HG03025 (cell line): ENCODE measurements around the gene ISLR2.

Experiments
- ATAC-seq: cut with Tn5 transposase; IDR thresholded peaks from one replicate; pipeline ENCODE4 v1.9.1; 2021; ENCODE audit warnings: mild to moderate bottlenecking, moderate library complexity; ENCODE audit not compliant: unreplicated experiment, low FRiP score

The ISLR2 gene

DNA sequence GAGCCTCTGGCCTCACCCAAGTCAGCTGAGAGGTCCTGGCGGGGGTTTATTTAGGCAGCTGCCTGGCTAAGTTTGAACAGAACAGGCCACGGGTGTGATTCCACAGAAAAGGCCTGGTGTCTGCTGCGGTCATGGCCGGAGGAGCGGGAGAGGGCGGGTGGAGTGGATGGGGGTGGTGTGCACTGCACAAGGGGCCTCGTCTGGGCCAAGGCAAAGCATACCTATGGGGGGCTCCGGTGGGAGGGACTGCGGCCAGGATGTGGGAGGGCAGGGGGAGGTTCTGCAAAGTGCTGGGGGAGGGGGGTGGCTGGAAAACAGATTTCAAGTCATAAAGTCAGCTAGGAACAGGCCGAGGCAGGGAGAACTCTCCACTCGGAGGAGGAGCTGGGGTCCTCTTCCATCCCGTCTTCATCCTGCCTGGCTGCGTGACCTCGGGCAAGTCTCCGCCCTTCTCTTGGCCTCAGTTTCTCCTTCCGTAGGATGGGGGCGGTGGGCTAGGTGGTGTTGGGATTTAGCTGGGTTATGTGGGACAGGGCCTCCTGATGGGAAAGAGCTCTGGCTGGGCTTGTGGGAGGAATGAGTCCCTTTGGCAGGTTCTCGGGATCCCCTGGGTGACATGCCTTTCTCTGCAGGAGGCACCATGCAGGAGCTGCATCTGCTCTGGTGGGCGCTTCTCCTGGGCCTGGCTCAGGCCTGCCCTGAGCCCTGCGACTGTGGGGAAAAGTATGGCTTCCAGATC lies 44.0 kb downstream of the ISLR2 start:
- ATAC-seq, result no peak

DNA sequence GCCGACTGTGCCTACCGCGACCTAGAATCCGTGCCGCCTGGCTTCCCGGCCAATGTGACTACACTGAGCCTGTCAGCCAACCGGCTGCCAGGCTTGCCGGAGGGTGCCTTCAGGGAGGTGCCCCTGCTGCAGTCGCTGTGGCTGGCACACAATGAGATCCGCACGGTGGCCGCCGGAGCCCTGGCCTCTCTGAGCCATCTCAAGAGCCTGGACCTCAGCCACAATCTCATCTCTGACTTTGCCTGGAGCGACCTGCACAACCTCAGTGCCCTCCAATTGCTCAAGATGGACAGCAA lies 44.5 kb downstream of the ISLR2 start:
- no peak for ATAC-seq

DNA sequence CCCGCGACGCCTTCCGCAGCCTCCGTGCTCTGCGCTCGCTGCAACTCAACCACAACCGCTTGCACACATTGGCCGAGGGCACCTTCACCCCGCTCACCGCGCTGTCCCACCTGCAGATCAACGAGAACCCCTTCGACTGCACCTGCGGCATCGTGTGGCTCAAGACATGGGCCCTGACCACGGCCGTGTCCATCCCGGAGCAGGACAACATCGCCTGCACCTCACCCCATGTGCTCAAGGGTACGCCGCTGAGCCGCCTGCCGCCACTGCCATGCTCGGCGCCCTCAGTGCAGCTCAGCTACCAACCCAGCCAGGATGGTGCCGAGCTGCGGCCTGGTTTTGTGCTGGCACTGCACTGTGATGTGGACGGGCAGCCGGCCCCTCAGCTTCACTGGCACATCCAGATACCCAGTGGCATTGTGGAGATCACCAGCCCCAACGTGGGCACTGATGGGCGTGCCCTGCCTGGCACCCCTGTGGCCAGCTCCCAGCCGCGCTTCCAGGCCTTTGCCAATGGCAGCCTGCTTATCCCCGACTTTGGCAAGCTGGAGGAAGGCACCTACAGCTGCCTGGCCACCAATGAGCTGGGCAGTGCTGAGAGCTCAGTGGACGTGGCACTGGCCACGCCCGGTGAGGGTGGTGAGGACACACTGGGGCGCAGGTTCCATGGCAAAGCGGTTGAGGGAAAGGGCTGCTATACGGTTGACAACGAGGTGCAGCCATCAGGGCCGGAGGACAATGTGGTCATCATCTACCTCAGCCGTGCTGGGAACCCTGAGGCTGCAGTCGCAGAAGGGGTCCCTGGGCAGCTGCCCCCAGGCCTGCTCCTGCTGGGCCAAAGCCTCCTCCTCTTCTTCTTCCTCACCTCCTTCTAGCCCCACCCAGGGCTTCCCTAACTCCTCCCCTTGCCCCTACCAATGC lies 45.1 kb downstream of the ISLR2 start:
- ATAC-seq, result no peak

- ATAC-seq, result no peak
These were observed 46.2 kb downstream of the ISLR2 start for GRCh38 chr15:74176262-74177214.

DNA sequence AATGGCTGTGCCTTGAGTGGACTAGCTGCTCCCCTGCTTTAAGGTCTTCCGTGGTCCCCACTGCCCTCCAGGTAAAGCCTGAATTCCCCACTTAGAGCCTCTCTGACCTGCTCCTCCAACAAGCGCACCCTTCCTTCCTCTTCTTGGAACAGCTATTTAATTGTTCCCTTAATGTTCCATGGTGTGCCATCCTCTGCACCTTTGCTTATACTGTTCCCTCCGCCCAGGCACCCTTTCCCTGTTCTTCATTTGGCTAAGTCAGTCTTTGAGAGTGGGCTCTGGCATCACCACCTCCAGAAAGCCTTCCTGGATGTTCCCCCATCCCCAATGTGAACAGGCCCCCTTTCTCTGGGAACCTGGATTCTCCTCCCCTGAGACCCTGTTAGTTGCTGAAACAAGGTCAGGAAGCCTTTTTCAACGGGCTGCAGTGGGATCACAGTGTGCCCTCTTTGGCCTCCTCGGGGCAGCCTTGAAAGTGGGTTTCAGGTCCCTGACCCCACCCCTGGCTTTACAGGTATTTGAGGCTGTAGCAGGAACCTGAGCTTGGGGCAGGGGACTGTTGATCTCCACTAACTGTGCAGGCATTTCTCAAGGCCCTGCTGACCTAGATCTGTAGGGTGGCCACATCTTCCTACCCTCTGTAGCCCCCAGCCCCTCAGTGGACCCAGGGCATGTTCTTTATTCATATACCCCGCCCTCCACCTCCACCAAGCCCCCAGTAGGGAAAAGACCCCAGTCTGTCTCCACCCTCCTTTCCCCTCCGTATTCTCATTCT lies 48.1 kb downstream of the ISLR2 start:
- no peak for ATAC-seq

GRCh38 chr15:74179101-74179841 lies 48.9 kb downstream of the ISLR2 start:
- ATAC-seq, result no peak

DNA sequence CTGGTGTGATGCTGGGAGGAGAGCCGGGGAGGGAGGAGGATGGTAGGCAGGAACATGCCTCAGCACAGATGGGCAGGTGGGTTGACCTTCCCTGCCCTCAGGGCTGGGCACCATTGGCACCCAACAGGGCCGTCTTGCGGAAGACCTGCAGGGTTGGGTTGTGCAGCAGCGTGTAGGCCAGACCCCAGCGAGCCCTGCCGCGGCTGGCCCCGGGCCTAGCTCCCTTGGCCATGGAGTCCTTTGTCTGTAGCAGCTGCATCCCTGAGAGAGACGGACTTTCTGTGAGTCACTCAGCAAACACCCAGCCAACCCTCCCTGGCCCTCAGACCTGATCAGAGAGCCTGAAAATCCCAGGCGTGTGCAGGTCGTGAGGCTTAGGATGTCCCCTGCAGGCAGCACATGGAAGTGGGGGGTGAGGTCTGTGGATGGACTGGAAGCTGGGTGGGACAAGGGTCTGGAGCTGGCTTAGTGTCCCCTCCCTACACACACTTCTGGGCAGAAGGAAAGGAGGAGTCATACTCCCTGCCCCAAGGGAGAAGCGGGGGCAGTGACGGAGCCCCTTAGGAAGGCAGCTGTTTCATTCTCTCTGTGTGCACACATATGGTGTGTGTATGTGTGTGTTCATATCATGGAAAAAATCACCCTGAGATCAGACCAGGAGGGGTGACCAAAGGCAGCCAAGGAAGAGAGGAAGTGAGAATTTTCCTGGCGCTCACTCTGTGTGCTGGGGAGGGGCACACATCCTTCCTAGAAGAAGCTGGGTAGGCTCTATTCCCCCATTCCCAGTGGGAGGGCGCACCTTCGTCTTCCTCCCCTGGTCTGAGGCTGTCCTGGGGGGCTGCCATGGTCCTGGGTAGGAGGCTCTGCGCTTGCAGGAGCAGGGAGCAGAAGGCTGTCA lies 49.8 kb downstream of the ISLR2 start:
- no peak for ATAC-seq

DNA sequence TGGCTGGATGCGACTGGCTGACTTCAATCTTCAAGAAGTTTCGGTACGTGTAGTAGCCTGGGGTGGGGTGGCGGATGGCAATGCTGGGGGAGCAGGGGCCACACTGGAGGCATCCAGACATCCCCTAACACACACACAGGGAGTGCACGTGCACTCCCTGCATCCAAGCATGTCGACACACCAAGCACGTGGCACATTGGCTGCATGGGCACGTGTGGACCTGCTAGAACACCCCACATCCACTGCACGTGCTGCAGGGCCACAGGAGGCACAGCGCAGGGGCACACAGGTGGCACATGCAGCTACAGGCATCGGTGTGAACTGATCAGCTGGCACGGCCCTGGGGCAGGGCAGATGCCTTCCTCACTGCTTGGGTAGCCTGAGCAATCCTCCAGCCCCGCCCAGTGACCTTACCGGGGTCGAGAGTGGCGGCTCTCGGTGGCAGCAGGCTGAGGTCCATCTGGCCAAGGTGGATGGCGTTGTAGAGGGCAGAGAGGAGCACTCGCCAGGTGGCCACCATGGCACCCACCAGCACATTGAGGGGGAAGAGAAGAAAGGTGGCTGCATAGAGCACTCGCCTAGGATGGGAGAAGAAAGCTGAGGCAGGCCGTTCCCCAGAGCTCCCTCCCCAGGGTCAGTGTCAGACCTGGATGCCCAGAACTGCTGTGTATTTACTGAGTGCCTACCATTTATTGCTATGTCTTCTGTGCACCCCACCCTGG lies 50.7 kb downstream of the ISLR2 start:
- ATAC-seq, result no peak

DNA sequence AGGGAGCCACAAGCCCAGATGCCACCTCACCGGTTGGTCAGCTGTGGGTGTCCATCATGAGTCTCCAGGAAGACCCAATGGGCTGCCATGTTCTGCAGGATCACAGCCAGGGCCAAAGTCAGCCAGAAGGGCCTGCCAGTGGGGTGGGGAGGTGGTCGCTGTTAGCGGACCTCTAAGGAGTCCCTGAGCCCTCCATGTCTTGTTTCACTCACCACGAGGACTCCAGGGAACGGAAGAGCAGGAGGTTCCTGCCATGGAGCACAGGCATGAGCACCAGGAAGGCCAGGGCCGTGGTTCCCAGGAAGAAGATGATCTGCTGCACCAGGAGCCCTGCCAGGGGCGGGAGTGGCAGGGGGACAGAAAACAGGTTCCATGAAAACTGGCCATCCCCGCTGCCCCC lies 51.7 kb downstream of the ISLR2 start:
- no peak for ATAC-seq

- ATAC-seq, result no peak
These were observed 54.3 kb downstream of the ISLR2 start for GRCh38 chr15:74184582-74185091.

DNA sequence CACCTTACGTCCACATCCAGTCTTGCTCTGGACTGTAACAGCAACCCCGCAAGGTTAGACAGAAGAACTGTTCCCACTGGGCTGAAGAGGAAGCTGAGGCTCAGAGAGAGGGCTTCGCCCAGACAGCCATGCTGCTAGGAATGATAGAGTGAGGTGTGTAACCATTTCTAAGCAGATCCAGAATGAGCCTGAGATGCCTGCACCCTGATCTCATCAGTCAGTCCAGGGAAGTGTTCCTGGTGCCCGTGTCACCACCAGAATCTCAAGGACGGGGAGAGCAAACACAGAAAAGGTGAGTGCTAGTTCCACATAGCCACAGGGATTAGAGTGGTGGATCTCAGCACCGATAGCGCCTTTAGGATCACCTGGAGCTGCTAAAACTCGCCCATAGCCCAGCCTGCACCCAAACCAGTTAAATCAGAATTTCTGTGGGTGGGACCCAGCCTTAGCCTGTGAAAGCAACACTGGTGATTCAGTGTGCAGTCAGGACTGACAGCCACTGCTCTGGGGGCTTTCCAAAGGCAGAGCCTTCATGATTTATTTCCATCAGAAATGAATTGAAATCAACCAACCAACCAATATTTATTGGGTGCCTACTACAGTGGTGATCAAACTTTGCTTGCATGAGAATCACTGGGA lies 55.4 kb downstream of the ISLR2 start:
- ATAC-seq, result no peak
